ENCODE measurements around the gene WDR43. TPM values are rescaled to one million over a fixed set of nuclear protein-coding genes. Genes with fewer than 3 reads are reported as not detected.

Gene WDR43
- total RNA-seq, 1 experiment from 2014 or later = 112 TPM

GRCh38 chr2:28960401-28960800 is 65.9 kb downstream of the WDR43 start:
- TF ChIP-seq ELF4 (CRISPR knock-in tag; IDR thresholded peaks at IDR 0.05; ENCODE audit: low read depth) (no peak), CTCF (IDR thresholded peaks at IDR 0.05) (no peak), SMAD4 (CRISPR knock-in tag; IDR thresholded peaks at IDR 0.05) (no peak), ZMAT4 (CRISPR knock-in tag; IDR thresholded peaks at IDR 0.05) (no peak), NFYB (CRISPR knock-in tag; conservative IDR thresholded peaks at IDR 0.05; ENCODE audit: low read depth) (no peak), RORB (CRISPR knock-in tag; IDR thresholded peaks at IDR 0.05) (no peak)
- ChIA-PET POLR2A (no interaction called here), CTCF (no interaction called here)
- DNase-seq (ENCODE audit: low spot score) (no peak), ATAC-seq (no peak)
- Mint-ChIP-seq H3K36me3 (no peaks in the 10 kb centered on the region), H3K27ac (no peak overlapping the region), H3K27me3 (ENCODE audit: low read depth) (no peaks in the 10 kb centered on the region), H3K9me3 (peaks cover 6% of the 10 kb centered on the region; the same call in 1 of the 2 replicates), H3K4me3 (no peak overlapping the region), H3K4me1 (peaks cover 21% of the 10 kb centered on the region)

GRCh38 chr2:28962505-28962904 is 68.0 kb downstream of the WDR43 start:
- Mint-ChIP-seq H3K27ac (no peak overlapping the region), H3K4me1 (peaks cover 8% of the 10 kb centered on the region), H3K4me3 (no peak overlapping the region), H3K27me3 (ENCODE audit: low read depth) (no peaks in the 10 kb centered on the region), H3K9me3 (peaks cover 10% of the 10 kb centered on the region; the same call in 1 of the 2 replicates), H3K36me3 (no peaks in the 10 kb centered on the region)
- POLR2A ChIA-PET = no interaction called here
- ATAC-seq = no peak
- no peak for DNase-seq (ENCODE audit: low spot score)
- CTCF ChIA-PET = interaction anchor here (0.7 kb wide), 1 partner anchor 1195 kb away, joined by 4 read pairs; no protein-coding TSS in a partner anchor
- TF ChIP-seq FOXP1 (CRISPR knock-in tag; IDR thresholded peaks at IDR 0.05; ENCODE audit: borderline replicate concordance) (no peak), ESRRA (CRISPR knock-in tag; IDR thresholded peaks at IDR 0.05; ENCODE audit: borderline replicate concordance) (no peak), JAZF1 (CRISPR knock-in tag; IDR thresholded peaks at IDR 0.05) (no peak), NFATC4 (CRISPR knock-in tag; IDR thresholded peaks at IDR 0.05) (no peak), HMGXB4 (CRISPR knock-in tag; IDR thresholded peaks at IDR 0.05) (no peak), ZNF423 (CRISPR knock-in tag; IDR thresholded peaks at IDR 0.05) (no peak), GTF2I (CRISPR knock-in tag; conservative IDR thresholded peaks at IDR 0.05) (no peak), NFYB (CRISPR knock-in tag; conservative IDR thresholded peaks at IDR 0.05; ENCODE audit: low read depth) (no peak), TEAD4 (CRISPR knock-in tag; IDR thresholded peaks at IDR 0.05) (no peak), SMAD3 (CRISPR knock-in tag; IDR thresholded peaks at IDR 0.05; ENCODE audit: borderline replicate concordance) (no peak), NFE2L1 (CRISPR knock-in tag; IDR thresholded peaks at IDR 0.05) (no peak), PREB (CRISPR knock-in tag; IDR thresholded peaks at IDR 0.05; ENCODE audit: borderline replicate concordance) (no peak), JUN (CRISPR knock-in tag; IDR thresholded peaks at IDR 0.05) (no peak), STAT6 (CRISPR knock-in tag; conservative IDR thresholded peaks at IDR 0.05; ENCODE audit: low read depth) (no peak), PRRX2 (CRISPR knock-in tag; IDR thresholded peaks at IDR 0.05) (no peak), AFF4 (CRISPR knock-in tag; IDR thresholded peaks at IDR 0.05; ENCODE audit: borderline replicate concordance) (no peak), E2F4 (CRISPR knock-in tag; IDR thresholded peaks at IDR 0.05; ENCODE audit: borderline replicate concordance, low read depth) (no peak), NR1H2 (CRISPR knock-in tag; IDR thresholded peaks at IDR 0.05) (no peak)

Data from WTC11 (cell line).